Measurements from ENCODE around the gene CNPY3. TPM values are rescaled to one million over a fixed set of nuclear protein-coding genes. Genes with fewer than 3 reads are reported as not detected.

Gene CNPY3
- total RNA-seq, 4 donors from 2014 or later = 10.3 to 24.4 (median 21.0) TPM

DNA sequence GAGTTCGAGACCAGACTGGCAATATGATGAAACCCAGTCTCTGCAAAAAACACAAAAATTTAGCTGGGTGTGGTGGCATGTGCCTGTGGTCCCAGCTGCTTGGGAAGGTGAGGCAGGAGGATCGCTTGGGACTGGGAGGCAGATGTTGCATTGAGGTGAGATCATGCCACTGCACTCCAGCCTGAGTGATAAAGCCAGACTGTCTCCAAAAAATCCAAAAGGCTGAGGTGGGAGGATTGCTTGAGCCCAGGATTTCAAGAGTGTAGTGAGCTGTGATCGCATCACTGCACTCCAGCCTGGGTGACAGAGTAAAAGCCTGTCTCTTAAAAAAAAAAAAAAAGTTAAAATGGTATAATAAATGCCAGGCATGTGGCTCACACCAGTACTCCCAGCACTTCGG, 14.7 kb upstream of the CNPY3 start:
- Histone ChIP-seq H3K9me3 (no peaks in the 10 kb centered on the region), H3K4me1 (peaks cover 0 to 8% (median 4%) of the 10 kb centered on the region in 4 donors), H3K4me3 (no peak overlapping the region), H3K27ac (no peak overlapping the region), H3K27me3 (peaks cover 19% of the 10 kb centered on the region), H3K36me3 (no peaks in the 10 kb centered on the region)
- DNase-seq = no peak
- 67 to 70% methylated on average over 1 to 4 of the region's 4 CpGs for WGBS, 2 donors (ENCODE audit: low coverage in 1 of 2)
- intact Hi-C loops (cut with DNase I; ENCODE audit: low total_unique reads) = no loop called here
- in situ Hi-C loops (cut with MboI; ENCODE audit: low pct_ligation_motif_present in 1 of 4, low pct_unique_long_range_greater_than_20kb in 1 of 4, low sequenced_read_pairs in 3 of 4) = no loop called here
- no peak for TF ChIP-seq POLR2A (IDR thresholded peaks at IDR 0.05)
- no peak for TF ChIP-seq EP300 (IDR thresholded peaks at IDR 0.05; ENCODE audit: low read depth)

DNA sequence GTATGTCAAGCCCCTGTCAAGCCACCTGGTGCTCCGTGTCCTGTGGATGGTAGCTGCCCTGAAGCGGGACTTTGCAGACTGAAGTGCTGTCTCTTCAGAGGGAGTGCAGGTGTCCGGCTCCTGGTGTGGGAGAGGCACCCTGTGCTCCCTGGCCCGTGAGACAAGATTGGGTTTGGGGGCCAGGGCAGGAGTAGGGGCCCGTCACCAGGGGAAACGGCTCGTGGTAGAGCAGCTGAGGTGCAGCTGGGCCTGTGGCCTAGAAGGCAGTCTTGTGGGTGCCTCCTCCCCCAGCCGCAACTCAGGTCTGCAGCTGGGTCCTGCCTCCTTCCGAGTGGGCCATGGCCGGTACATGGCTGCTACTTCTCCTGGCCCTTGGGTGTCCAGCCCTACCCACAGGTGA, 13.5 kb upstream of the CNPY3 start, which contains the start of gene PTCRA:
Gene PTCRA (plus strand): TSS at position 322 of the 400 bp plus-strand sequence. CDS start 17 bp downstream, at position 339.
- 69% methylated on average over 10 of the region's 10 CpGs; no CpG with 5 or more reads in 1 of the 2 donors for WGBS, 2 donors (ENCODE audit: low coverage in 1 of 2)
- Histone ChIP-seq H3K9me3 (no peaks in the 10 kb centered on the region), H3K4me3 (no peak within 1 kb of the TSS), H3K36me3 (no peaks in the 10 kb centered on the region), H3K4me1 (peaks cover 0 to 8% (median 4%) of the 10 kb centered on the region in 4 donors), H3K27ac (no peak within 1 kb of the TSS), H3K27me3 (peaks cover 19% of the 10 kb centered on the region)
- no peak for DNase-seq
- intact Hi-C loops (cut with DNase I; ENCODE audit: low total_unique reads) (no loop called here), in situ Hi-C loops (cut with MboI; ENCODE audit: low pct_ligation_motif_present in 1 of 4, low pct_unique_long_range_greater_than_20kb in 1 of 4, low sequenced_read_pairs in 3 of 4) (no loop called here)
- TF ChIP-seq POLR2AphosphoS5 (IDR thresholded peaks at IDR 0.05) = no peak
- no peak for TF ChIP-seq EP300 (IDR thresholded peaks at IDR 0.05; ENCODE audit: low read depth)
- TF ChIP-seq, protein P1, sequence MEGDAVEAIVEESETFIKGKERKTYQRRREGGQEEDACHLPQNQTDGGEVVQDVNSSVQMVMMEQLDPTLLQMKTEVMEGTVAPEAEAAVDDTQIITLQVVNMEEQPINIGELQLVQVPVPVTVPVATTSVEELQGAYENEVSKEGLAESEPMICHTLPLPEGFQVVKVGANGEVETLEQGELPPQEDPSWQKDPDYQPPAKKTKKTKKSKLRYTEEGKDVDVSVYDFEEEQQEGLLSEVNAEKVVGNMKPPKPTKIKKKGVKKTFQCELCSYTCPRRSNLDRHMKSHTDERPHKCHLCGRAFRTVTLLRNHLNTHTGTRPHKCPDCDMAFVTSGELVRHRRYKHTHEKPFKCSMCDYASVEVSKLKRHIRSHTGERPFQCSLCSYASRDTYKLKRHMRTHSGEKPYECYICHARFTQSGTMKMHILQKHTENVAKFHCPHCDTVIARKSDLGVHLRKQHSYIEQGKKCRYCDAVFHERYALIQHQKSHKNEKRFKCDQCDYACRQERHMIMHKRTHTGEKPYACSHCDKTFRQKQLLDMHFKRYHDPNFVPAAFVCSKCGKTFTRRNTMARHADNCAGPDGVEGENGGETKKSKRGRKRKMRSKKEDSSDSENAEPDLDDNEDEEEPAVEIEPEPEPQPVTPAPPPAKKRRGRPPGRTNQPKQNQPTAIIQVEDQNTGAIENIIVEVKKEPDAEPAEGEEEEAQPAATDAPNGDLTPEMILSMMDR (IDR thresholded peaks at IDR 0.05) = no peak
- TF ChIP-seq POLR2A (IDR thresholded peaks at IDR 0.05) = no peak

- intact Hi-C loops (cut with DNase I; ENCODE audit: low total_unique reads) = no loop called here
These were observed 13.0 kb upstream of the CNPY3 start for GRCh38 chr6:42916288-42916687.

DNA sequence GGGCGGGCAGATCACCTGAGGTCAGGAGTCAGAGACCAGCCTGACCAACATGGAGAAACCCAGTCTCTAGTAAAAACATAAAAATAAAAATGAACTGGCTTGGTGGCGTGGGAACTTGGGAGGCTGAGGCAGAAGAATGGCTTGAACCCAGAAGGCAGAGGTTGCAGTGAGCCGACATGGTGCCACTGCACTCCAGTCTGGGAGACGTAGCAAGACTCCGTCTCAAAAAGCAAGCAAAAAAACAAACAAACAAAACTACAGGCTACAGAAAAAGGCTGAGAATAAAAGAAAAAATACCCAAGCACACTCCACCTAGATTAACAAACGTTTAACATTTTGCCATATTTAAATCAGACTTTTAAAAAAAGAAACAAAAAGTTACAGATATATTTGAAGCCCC, 7.5 kb upstream of the CNPY3 start:
- intact Hi-C loops (cut with DNase I; ENCODE audit: low total_unique reads) (no loop called here), in situ Hi-C loops (cut with MboI; ENCODE audit: low pct_ligation_motif_present in 1 of 4, low pct_unique_long_range_greater_than_20kb in 1 of 4, low sequenced_read_pairs in 3 of 4) (no loop called here)
- DNase-seq = no peak
- Histone ChIP-seq H3K9me3 (no peaks in the 10 kb centered on the region), H3K4me1 (no peaks in the 10 kb centered on the region), H3K4me3 (no peak overlapping the region), H3K27me3 (peaks cover 3% of the 10 kb centered on the region), H3K27ac (no peak overlapping the region), H3K36me3 (no peaks in the 10 kb centered on the region)
- WGBS, 2 donors (ENCODE audit: low coverage in 1 of 2) = 61 to 73% methylated on average over 3 to 6 of the region's 6 CpGs
- TF ChIP-seq, protein P1 (IDR thresholded peaks at IDR 0.05) = no peak
- TF ChIP-seq POLR2A (IDR thresholded peaks at IDR 0.05) = no peak
- no peak for TF ChIP-seq EP300 (IDR thresholded peaks at IDR 0.05; ENCODE audit: low read depth)
- TF ChIP-seq POLR2AphosphoS5 (IDR thresholded peaks at IDR 0.05) = no peak

More at GRCh38 chr6:42916288-42916687, 13.0 kb upstream of the CNPY3 start:
- no peaks in the 10 kb centered on the region for H3K9me3 ChIP-seq
- H3K4me3 ChIP-seq = no peak overlapping the region
- WGBS, 2 donors (ENCODE audit: low coverage in 1 of 2) = 88% methylated on average over 1 of the region's 1 CpG; no CpG with 5 or more reads in 1 of the 2 donors
- in situ Hi-C loops (cut with MboI; ENCODE audit: low pct_ligation_motif_present in 1 of 4, low pct_unique_long_range_greater_than_20kb in 1 of 4, low sequenced_read_pairs in 3 of 4) = no loop called here
- H3K36me3 ChIP-seq = no peaks in the 10 kb centered on the region
- H3K27ac ChIP-seq = no peak overlapping the region
- TF ChIP-seq, protein P1 (IDR thresholded peaks at IDR 0.05) = no peak
- no peak for TF ChIP-seq POLR2A (IDR thresholded peaks at IDR 0.05)
- no peak for TF ChIP-seq EP300 (IDR thresholded peaks at IDR 0.05; ENCODE audit: low read depth)
- no peak for TF ChIP-seq POLR2AphosphoS5 (IDR thresholded peaks at IDR 0.05)
- no peak for DNase-seq
- peaks cover 0 to 6% (median 4%) of the 10 kb centered on the region in 4 donors for H3K4me1 ChIP-seq
- peaks cover 18% of the 10 kb centered on the region for H3K27me3 ChIP-seq

DNA sequence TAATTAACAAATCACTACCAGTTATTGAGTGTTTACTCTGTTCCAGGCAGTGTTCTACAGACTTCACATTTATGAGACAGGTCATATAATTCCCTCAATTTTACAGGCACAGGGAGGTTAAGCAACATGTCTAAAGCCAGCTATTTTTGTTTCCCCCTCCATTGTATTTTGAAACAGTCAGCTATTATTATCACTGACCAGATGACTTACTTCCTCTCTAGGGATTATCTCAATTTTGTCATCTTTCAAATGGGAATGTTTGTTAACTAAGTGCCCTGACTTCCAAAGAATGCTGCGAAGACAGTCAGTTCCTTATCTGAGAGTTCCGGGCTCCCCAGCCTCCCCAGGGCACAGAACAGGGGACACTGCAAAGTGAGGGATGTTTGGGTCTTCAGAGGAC, 5.6 kb upstream of the CNPY3 start:
- 94% methylated on average over 2 of the region's 2 CpGs; no CpG with 5 or more reads in 1 of the 2 donors for WGBS, 2 donors (ENCODE audit: low coverage in 1 of 2)
- Histone ChIP-seq H3K4me3 (no peak overlapping the region), H3K9me3 (no peaks in the 10 kb centered on the region), H3K4me1 (peaks cover 0 to 9% (median 4%) of the 10 kb centered on the region in 4 donors), H3K36me3 (no peaks in the 10 kb centered on the region), H3K27me3 (peaks cover 3% of the 10 kb centered on the region), H3K27ac (no peak overlapping the region)
- TF ChIP-seq EP300 (IDR thresholded peaks at IDR 0.05; ENCODE audit: low read depth) (no peak), POLR2A (IDR thresholded peaks at IDR 0.05) (no peak), POLR2AphosphoS5 (IDR thresholded peaks at IDR 0.05) (no peak)
- TF ChIP-seq, protein P1 (IDR thresholded peaks at IDR 0.05) = no peak
- no peak for DNase-seq
- in situ Hi-C loops (cut with MboI; ENCODE audit: low pct_ligation_motif_present in 1 of 4, low pct_unique_long_range_greater_than_20kb in 1 of 4, low sequenced_read_pairs in 3 of 4) = no loop called here
- intact Hi-C loops (cut with DNase I; ENCODE audit: low total_unique reads) = no loop called here

Data from transverse colon (tissue), 4 donors.